Measurements from ENCODE around the gene UQCRC1. TPM values are rescaled to one million over a fixed set of nuclear protein-coding genes. Genes with fewer than 3 reads are reported as not detected.

UQCRC1 gene
- total RNA-seq, 1 donor: 405 TPM

DNA sequence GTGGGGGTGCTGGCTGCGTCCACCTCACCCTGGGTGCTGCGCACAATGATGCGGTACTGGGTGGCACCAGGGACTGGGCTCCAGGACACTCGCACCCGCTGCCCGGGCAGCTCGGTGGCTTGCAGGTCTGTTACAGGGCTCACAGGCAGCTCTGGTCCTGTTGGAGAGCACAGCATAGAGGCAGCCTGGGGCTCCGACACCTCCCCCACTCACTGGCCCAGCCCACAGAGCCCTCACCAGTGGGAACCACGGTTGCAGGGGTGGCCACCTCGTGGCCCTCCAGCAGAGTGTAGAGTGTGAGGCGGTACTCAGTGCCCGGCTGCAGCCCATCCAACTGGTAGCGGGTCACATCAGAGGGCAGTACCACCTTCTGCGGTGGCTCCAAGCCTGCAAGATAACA, 18.0 kb downstream of the UQCRC1 start:
- no peak for DNase-seq (ENCODE audit: low read depth)
- H3K4me3 ChIP-seq (ENCODE audit: low read depth, low read length): no peak overlapping the region
- TF ChIP-seq, protein P1, sequence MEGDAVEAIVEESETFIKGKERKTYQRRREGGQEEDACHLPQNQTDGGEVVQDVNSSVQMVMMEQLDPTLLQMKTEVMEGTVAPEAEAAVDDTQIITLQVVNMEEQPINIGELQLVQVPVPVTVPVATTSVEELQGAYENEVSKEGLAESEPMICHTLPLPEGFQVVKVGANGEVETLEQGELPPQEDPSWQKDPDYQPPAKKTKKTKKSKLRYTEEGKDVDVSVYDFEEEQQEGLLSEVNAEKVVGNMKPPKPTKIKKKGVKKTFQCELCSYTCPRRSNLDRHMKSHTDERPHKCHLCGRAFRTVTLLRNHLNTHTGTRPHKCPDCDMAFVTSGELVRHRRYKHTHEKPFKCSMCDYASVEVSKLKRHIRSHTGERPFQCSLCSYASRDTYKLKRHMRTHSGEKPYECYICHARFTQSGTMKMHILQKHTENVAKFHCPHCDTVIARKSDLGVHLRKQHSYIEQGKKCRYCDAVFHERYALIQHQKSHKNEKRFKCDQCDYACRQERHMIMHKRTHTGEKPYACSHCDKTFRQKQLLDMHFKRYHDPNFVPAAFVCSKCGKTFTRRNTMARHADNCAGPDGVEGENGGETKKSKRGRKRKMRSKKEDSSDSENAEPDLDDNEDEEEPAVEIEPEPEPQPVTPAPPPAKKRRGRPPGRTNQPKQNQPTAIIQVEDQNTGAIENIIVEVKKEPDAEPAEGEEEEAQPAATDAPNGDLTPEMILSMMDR (IDR thresholded peaks at IDR 0.05; ENCODE audit: insufficient read depth, low read depth, low read length): no peak

DNA sequence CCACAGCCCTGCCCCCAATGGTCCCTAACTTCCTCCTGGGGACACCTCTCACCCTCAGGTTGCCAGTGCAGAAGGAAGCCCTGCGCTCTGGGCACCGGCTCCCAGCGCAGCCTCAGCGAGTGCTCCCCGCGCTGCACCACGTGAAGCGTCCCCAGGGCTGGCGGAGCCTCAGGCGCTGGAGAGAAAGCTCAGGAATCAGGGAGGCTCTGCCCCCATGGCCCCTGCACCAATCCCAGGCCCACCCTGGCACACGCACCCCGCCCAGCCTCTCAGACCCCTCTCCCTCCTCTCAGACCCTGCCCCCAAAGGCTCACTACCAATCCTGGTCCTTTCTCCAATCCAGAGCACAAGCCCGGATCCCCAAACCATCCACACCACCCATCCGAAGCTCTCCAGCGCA, 21.2 kb downstream of the UQCRC1 start:
- no peak overlapping the region for H3K4me3 ChIP-seq (ENCODE audit: low read depth, low read length)
- no peak for DNase-seq (ENCODE audit: low read depth)
- TF ChIP-seq, protein P1 (IDR thresholded peaks at IDR 0.05; ENCODE audit: insufficient read depth, low read depth, low read length): no peak

DNA sequence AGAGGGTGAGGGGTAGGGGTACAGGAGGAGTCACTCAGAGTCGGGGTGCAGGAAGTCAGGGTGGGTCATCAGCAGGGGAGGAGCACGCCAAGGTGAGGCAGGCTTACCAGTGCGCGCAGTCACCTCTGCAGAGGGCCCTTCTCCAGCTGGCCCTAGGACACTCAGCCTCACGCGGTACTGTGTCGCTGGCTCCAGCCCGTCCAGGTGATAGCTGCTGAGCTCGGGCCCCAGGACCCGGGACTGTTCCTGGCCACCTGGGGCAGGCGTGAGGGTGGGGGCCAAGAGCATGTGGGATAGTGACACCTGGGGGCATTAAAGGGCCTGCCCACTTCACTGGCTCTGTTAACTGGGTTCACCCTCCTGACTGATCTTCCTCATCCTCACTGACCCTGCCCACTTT, 21.8 kb downstream of the UQCRC1 start:
- H3K4me3 ChIP-seq (ENCODE audit: low read depth, low read length): no peak overlapping the region
- DNase-seq (ENCODE audit: low read depth): no peak
- TF ChIP-seq, protein P1 (IDR thresholded peaks at IDR 0.05; ENCODE audit: insufficient read depth, low read depth, low read length): no peak

DNA sequence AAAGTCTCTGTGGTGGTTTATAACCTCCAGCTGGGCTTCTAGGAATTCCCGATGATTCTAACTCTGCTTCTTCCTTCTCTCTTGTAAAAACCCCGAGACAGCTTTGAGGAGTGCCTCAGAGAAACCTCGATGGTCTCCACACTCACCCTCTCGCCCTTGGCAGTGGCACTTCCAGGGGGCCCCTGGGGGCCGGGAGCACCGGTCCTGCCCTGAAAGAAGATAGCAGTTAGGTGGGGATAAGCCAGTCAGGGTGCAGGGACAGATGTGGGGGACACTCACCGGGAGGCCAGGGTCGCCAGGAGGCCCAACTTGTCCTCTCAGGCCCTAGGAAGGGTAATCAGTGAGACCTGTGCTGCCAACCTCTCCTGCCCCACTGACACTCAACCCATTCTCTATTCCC, 24.0 kb downstream of the UQCRC1 start:
- no peak overlapping the region for H3K4me3 ChIP-seq (ENCODE audit: low read depth, low read length)
- no peak for DNase-seq (ENCODE audit: low read depth)
- TF ChIP-seq, protein P1 (IDR thresholded peaks at IDR 0.05; ENCODE audit: insufficient read depth, low read depth, low read length): no peak

DNA sequence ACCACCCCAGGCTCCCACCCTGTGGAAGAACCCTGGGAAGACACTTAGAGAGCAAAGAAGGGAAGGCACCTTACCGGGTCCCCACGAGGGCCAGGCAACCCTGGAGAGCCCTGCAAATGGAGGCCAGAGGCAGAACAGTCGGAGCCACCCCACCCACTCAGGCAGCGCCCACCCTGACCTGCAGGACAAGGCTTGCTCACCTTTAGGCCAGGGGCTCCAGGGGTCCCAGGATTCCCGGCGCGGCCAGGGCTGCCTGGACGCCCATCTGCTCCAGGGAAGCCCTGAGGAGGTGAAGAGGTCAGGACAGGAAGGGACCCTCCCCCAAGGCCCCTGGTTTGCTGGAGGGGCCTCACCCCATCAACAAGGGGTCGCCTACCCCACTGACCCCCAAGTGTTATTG, 24.6 kb downstream of the UQCRC1 start:
- TF ChIP-seq, protein P1 (IDR thresholded peaks at IDR 0.05; ENCODE audit: insufficient read depth, low read depth, low read length): no peak
- no peak overlapping the region for H3K4me3 ChIP-seq (ENCODE audit: low read depth, low read length)
- DNase-seq (ENCODE audit: low read depth): no peak

DNA sequence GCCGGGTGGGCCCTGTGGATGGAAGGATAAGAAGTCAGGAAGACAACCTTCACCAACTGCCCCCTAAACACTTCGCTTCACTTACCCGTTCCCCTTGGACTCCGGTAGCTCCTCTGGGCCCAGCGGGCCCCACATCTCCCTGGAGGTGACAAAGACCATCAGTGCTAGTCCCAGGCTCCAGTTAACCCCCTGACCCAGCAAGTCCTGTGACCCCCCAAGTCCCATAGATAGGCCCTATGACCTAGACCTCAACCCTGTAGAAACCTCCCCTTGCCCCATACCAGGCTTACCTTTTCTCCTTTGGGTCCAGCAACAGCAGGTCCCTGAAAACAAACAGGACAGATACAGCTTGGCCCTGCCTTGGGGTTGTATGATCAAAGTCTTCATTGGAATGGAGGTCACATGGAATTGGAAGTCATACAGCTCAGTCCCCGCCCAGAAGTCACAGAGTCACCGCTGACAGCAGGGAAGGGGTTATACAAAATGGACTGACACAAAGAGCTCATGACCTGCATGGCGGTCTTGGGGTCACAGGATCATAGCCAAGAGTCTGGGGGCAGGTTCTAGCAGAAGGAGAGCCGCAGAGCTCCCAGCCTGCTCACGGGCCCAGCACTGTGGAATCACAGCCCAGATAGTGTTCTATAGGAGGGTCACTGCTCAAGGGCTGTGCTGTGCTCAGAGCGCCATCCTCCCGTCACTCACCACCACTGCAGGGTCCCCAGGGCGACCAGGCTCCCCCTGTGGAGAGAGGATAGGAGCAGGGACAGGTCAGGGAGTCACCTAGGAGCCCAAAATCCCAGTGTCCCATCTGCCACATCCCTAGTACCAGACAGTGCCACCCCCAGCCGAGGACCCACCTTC, 27.6 kb downstream of the UQCRC1 start:
- no peak for DNase-seq (ENCODE audit: low read depth)
- TF ChIP-seq, protein P1 (IDR thresholded peaks at IDR 0.05; ENCODE audit: insufficient read depth, low read depth, low read length): no peak
- no peak overlapping the region for H3K4me3 ChIP-seq (ENCODE audit: low read depth, low read length)
